ENCODE data around the gene PLEKHA1.

PLEKHA1 gene

DNA sequence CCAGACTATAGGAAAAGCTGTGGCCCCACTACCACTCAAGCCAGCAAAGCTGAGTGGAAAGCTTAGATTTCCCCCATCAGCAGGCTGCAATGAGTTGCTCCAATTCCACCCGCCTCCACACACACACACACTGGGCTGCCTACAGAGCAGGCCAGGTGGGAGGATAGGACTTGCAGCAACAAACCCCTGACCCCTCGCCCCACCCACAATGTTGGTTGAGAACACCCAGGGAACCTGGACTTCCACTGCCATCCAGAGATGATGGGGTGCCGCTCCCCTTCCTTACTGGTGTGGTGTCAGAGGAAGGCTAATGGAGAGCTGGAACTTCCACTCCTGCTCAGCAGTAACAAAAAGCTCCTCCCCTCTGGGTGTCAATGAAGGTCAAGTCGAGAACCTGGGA, 16.8 kb upstream of the PLEKHA1 start:
- no peak for TF ChIP-seq POLR2AphosphoS5 (IDR thresholded peaks at IDR 0.05; ENCODE audit: low read depth, low read length)
- TF ChIP-seq TAF1 (IDR thresholded peaks at IDR 0.05; ENCODE audit: borderline replicate concordance, insufficient read depth, low read length): no peak
- TF ChIP-seq REST (IDR thresholded peaks at IDR 0.05; ENCODE audit: insufficient read depth in 1 of 2, low read depth in 2 of 2, low read length in 2 of 2): no peak
- TF ChIP-seq FOXP2 (optimal IDR thresholded peaks at IDR 0.05; ENCODE audit: borderline replicate concordance, extremely low read depth, extremely low read length, insufficient read depth): no peak
- TF ChIP-seq SIN3A (IDR thresholded peaks at IDR 0.05; ENCODE audit: borderline replicate concordance, insufficient read depth, low read length): no peak

DNA sequence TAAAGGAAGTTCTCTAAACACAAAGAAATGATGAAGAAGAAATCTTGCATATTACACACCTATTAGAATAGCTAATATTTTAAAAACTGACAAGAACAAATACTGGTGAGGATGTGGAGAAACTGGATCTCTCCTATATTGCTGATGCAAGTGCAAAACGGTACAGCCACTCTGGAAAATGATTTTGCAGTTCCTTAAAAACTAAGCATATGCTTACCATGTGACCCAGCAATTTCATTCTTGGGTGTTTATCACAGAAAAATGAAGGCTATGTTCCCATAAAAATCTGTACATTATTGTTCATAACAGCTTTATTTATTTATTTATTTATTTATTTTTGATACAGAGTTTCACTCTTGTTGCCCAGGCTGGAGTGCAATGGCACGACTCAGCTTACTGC, 14.9 kb upstream of the PLEKHA1 start:
- TF ChIP-seq SIN3A (IDR thresholded peaks at IDR 0.05; ENCODE audit: borderline replicate concordance, insufficient read depth, low read length) (no peak), FOXP2 (optimal IDR thresholded peaks at IDR 0.05; ENCODE audit: borderline replicate concordance, extremely low read depth, extremely low read length, insufficient read depth) (no peak), POLR2AphosphoS5 (IDR thresholded peaks at IDR 0.05; ENCODE audit: low read depth, low read length) (no peak), TAF1 (IDR thresholded peaks at IDR 0.05; ENCODE audit: borderline replicate concordance, insufficient read depth, low read length) (no peak), REST (IDR thresholded peaks at IDR 0.05; ENCODE audit: insufficient read depth in 1 of 2, low read depth in 2 of 2, low read length in 2 of 2) (no peak)

GRCh38 chr10:122361046-122361445, 13.5 kb upstream of the PLEKHA1 start:
- TF ChIP-seq POLR2AphosphoS5 (IDR thresholded peaks at IDR 0.05; ENCODE audit: low read depth, low read length): no peak
- no peak for TF ChIP-seq REST (IDR thresholded peaks at IDR 0.05; ENCODE audit: insufficient read depth in 1 of 2, low read depth in 2 of 2, low read length in 2 of 2)
- no peak for TF ChIP-seq SIN3A (IDR thresholded peaks at IDR 0.05; ENCODE audit: borderline replicate concordance, insufficient read depth, low read length)
- no peak for TF ChIP-seq TAF1 (IDR thresholded peaks at IDR 0.05; ENCODE audit: borderline replicate concordance, insufficient read depth, low read length)
- TF ChIP-seq FOXP2 (optimal IDR thresholded peaks at IDR 0.05; ENCODE audit: borderline replicate concordance, extremely low read depth, extremely low read length, insufficient read depth): no peak

- no peak for TF ChIP-seq FOXP2 (optimal IDR thresholded peaks at IDR 0.05; ENCODE audit: borderline replicate concordance, extremely low read depth, extremely low read length, insufficient read depth)
- TF ChIP-seq TAF1 (IDR thresholded peaks at IDR 0.05; ENCODE audit: borderline replicate concordance, insufficient read depth, low read length): no peak
Measured at GRCh38 chr10:122362031-122362592, 12.4 kb upstream of the PLEKHA1 start.

- TF ChIP-seq TAF1 (IDR thresholded peaks at IDR 0.05; ENCODE audit: borderline replicate concordance, insufficient read depth, low read length) (no peak), POLR2AphosphoS5 (IDR thresholded peaks at IDR 0.05; ENCODE audit: low read depth, low read length) (no peak), REST (IDR thresholded peaks at IDR 0.05; ENCODE audit: insufficient read depth in 1 of 2, low read depth in 2 of 2, low read length in 2 of 2) (no peak), FOXP2 (optimal IDR thresholded peaks at IDR 0.05; ENCODE audit: borderline replicate concordance, extremely low read depth, extremely low read length, insufficient read depth) (no peak), SIN3A (IDR thresholded peaks at IDR 0.05; ENCODE audit: borderline replicate concordance, insufficient read depth, low read length) (no peak)
Measured at GRCh38 chr10:122362621-122363020, 11.9 kb upstream of the PLEKHA1 start.

Measured in PFSK-1 (cell line).